ENCODE results near the gene CAPZA1.

The CAPZA1 gene

GRCh38 chr1:112715264-112716053 lies 95.8 kb downstream of the CAPZA1 start, which contains the start of gene PPM1J:
PPM1J (minus strand) TSS chr1:112715332; CDS start chr1:112715301, 31 bp downstream.
- DNase-seq (ENCODE audit: low read depth), result peak; percentile 86

GRCh38 chr1:112716133-112716720 lies 96.6 kb downstream of the CAPZA1 start:
- DNase-seq (ENCODE audit: low read depth), result peak; percentile 88

GRCh38 chr1:112717263-112717873 lies 97.7 kb downstream of the CAPZA1 start:
- no peak for DNase-seq (ENCODE audit: low read depth)

- DNase-seq (ENCODE audit: low read depth), result no peak
Observed at GRCh38 chr1:112718691-112719418, 99.2 kb downstream of the CAPZA1 start.

GRCh38 chr1:112719706-112720105 lies 100.1 kb downstream of the CAPZA1 start:
- DNase-seq (ENCODE audit: low read depth), result no peak

GRCh38 chr1:112720800-112721199 lies 101.2 kb downstream of the CAPZA1 start:
- no peak for DNase-seq (ENCODE audit: low read depth)
